ENCODE results near the gene CDC27. TPM values are rescaled to one million over a fixed set of nuclear protein-coding genes. Genes with fewer than 3 reads are reported as not detected.

Gene CDC27
- total RNA-seq, 1 experiment from 2014 or later = 97.5 TPM

GRCh38 chr17:47203984-47204721, 15.1 kb upstream of the CDC27 start:
- ChIA-PET POLR2A (no interaction called here), CTCF (no interaction called here)
- Histone ChIP-seq H3K27ac (ENCODE audit: low read length) (no peak overlapping the region), H3K4me3 (ENCODE audit: low read depth in 2 of 2, low read length in 2 of 2) (no peak overlapping the region), H3K36me3 (ENCODE audit: control insufficient read depth, insufficient read depth, low read length) (no peaks in the 10 kb centered on the region), H3K9me3 (ENCODE audit: control insufficient read depth, insufficient read depth, low read depth, low read length) (no peaks in the 10 kb centered on the region), H3K4me1 (ENCODE audit: control insufficient read depth, insufficient read depth, low read length) (no peaks in the 10 kb centered on the region), H3K27me3 (ENCODE audit: control insufficient read depth, insufficient read depth, low read length) (no peaks in the 10 kb centered on the region)
- intact Hi-C loops (cut with micrococcal nuclease; ENCODE audit: unreplicated experiment) (no loop called here), in situ Hi-C loops (cut with HindIII; ENCODE audit: low pct_unique_long_range_greater_than_20kb, low sequenced_read_pairs) (no loop called here)
- TF ChIP-seq SIN3A (IDR thresholded peaks at IDR 0.05; ENCODE audit: borderline replicate concordance, insufficient read depth, low read depth, low read length) (no peak), TCF7L2 (IDR thresholded peaks at IDR 0.05; ENCODE audit: low read depth, low read length) (no peak), REST (IDR thresholded peaks at IDR 0.05; ENCODE audit: insufficient read depth in 1 of 2, low read depth in 2 of 2, low read length in 1 of 2) (no peak), POLR2AphosphoS5 (IDR thresholded peaks at IDR 0.05; ENCODE audit: low read depth, low read length) (no peak)
- TF ChIP-seq, protein P1, sequence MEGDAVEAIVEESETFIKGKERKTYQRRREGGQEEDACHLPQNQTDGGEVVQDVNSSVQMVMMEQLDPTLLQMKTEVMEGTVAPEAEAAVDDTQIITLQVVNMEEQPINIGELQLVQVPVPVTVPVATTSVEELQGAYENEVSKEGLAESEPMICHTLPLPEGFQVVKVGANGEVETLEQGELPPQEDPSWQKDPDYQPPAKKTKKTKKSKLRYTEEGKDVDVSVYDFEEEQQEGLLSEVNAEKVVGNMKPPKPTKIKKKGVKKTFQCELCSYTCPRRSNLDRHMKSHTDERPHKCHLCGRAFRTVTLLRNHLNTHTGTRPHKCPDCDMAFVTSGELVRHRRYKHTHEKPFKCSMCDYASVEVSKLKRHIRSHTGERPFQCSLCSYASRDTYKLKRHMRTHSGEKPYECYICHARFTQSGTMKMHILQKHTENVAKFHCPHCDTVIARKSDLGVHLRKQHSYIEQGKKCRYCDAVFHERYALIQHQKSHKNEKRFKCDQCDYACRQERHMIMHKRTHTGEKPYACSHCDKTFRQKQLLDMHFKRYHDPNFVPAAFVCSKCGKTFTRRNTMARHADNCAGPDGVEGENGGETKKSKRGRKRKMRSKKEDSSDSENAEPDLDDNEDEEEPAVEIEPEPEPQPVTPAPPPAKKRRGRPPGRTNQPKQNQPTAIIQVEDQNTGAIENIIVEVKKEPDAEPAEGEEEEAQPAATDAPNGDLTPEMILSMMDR (IDR thresholded peaks at IDR 0.05) = no peak
- no TSS peak for BruUV-seq (replicated peaks)
- ATAC-seq = no peak
- DNase-seq (ENCODE audit: low read depth, low spot score) = no peak

- Histone ChIP-seq H3K4me3 (ENCODE audit: low read depth in 2 of 2, low read length in 2 of 2) (no peak overlapping the region), H3K9me3 (ENCODE audit: control insufficient read depth, insufficient read depth, low read depth, low read length) (no peaks in the 10 kb centered on the region), H3K27ac (ENCODE audit: low read length) (no peak overlapping the region), H3K4me1 (ENCODE audit: control insufficient read depth, insufficient read depth, low read length) (no peaks in the 10 kb centered on the region), H3K36me3 (ENCODE audit: control insufficient read depth, insufficient read depth, low read length) (no peaks in the 10 kb centered on the region), H3K27me3 (ENCODE audit: control insufficient read depth, insufficient read depth, low read length) (no peaks in the 10 kb centered on the region)
- intact Hi-C loops (cut with micrococcal nuclease; ENCODE audit: unreplicated experiment) (no loop called here), in situ Hi-C loops (cut with HindIII; ENCODE audit: low pct_unique_long_range_greater_than_20kb, low sequenced_read_pairs) (no loop called here)
- DNase-seq (ENCODE audit: low read depth, low spot score) = no peak
- TF ChIP-seq REST (IDR thresholded peaks at IDR 0.05; ENCODE audit: insufficient read depth in 1 of 2, low read depth in 2 of 2, low read length in 1 of 2) = no peak
- TF ChIP-seq, protein P1 (IDR thresholded peaks at IDR 0.05) = no peak
- TF ChIP-seq TCF7L2 (IDR thresholded peaks at IDR 0.05; ENCODE audit: low read depth, low read length) = no peak
- no peak for TF ChIP-seq POLR2AphosphoS5 (IDR thresholded peaks at IDR 0.05; ENCODE audit: low read depth, low read length)
- TF ChIP-seq SIN3A (IDR thresholded peaks at IDR 0.05; ENCODE audit: borderline replicate concordance, insufficient read depth, low read depth, low read length) = no peak
- ChIA-PET POLR2A (no interaction called here), CTCF (no interaction called here)
- no TSS peak for BruUV-seq (replicated peaks)
- ATAC-seq = no peak
These were observed 12.1 kb upstream of the CDC27 start for GRCh38 chr17:47201166-47201565.

All from Panc1 (cell line).